GM19023 (cell line): ENCODE data around the gene ZPLD1.

ENCODE experiments used
- ATAC-seq: cut with Tn5 transposase; IDR thresholded peaks from one replicate; pipeline ENCODE4 v1.9.1; 2021; ENCODE audit warnings: mild to moderate bottlenecking, moderate library complexity; ENCODE audit not compliant: unreplicated experiment

ZPLD1 gene

GRCh38 chr3:102434715-102435114, at the start of gene ZPLD1:
TSS of gene ZPLD1 (plus strand) at chr3:102435015. CDS start at chr3:102438488, 3,473 bp downstream.
- ATAC-seq: no peak

- no peak for ATAC-seq
These were observed 44.5 kb upstream of the ZPLD1 start for GRCh38 chr3:102390171-102390864.

GRCh38 chr3:102390916-102391315, 43.9 kb upstream of the ZPLD1 start:
- no peak for ATAC-seq

GRCh38 chr3:102391491-102391890, 43.3 kb upstream of the ZPLD1 start:
- no peak for ATAC-seq

- no peak for ATAC-seq
These were observed 40.3 kb upstream of the ZPLD1 start for GRCh38 chr3:102394517-102394916.

- no peak for ATAC-seq
These were observed 36.6 kb upstream of the ZPLD1 start for GRCh38 chr3:102398176-102398575.

- ATAC-seq: no peak
These were observed 36.1 kb upstream of the ZPLD1 start for GRCh38 chr3:102398666-102399065.

- ATAC-seq: no peak
These were observed 34.7 kb upstream of the ZPLD1 start for GRCh38 chr3:102400142-102400541.

- no peak for ATAC-seq
These were observed 34.0 kb upstream of the ZPLD1 start for GRCh38 chr3:102400766-102401165.

- ATAC-seq: no peak
These were observed 24.2 kb upstream of the ZPLD1 start for GRCh38 chr3:102410616-102411015.

GRCh38 chr3:102415553-102415952, 19.3 kb upstream of the ZPLD1 start:
- ATAC-seq: no peak

- no peak for ATAC-seq
These were observed 15.0 kb upstream of the ZPLD1 start for GRCh38 chr3:102419786-102420185.

- no peak for ATAC-seq
These were observed 7.0 kb downstream of the ZPLD1 start for GRCh38 chr3:102441832-102442231.

- ATAC-seq: no peak
These were observed 8.2 kb downstream of the ZPLD1 start for GRCh38 chr3:102443021-102443420.

GRCh38 chr3:102444101-102444500, 9.3 kb downstream of the ZPLD1 start:
- ATAC-seq: no peak

- no peak for ATAC-seq
These were observed 12.5 kb downstream of the ZPLD1 start for GRCh38 chr3:102447272-102447671.

GRCh38 chr3:102449341-102449740, 14.5 kb downstream of the ZPLD1 start:
- ATAC-seq: no peak

- ATAC-seq: no peak
These were observed 15.1 kb downstream of the ZPLD1 start for GRCh38 chr3:102449930-102450329.

- no peak for ATAC-seq
These were observed 16.2 kb downstream of the ZPLD1 start for GRCh38 chr3:102450976-102451375.

- ATAC-seq: no peak
These were observed 16.7 kb downstream of the ZPLD1 start for GRCh38 chr3:102451543-102451942.

- ATAC-seq: no peak
These were observed 19.4 kb downstream of the ZPLD1 start for GRCh38 chr3:102454181-102454580.

- no peak for ATAC-seq
These were observed 22.8 kb downstream of the ZPLD1 start for GRCh38 chr3:102457644-102458043.

GRCh38 chr3:102460579-102460978, 25.8 kb downstream of the ZPLD1 start:
- no peak for ATAC-seq
